ENCODE measurements around the gene PPP1R37. TPM values are rescaled to one million over a fixed set of nuclear protein-coding genes. Genes with fewer than 3 reads are reported as not detected.
A peak's percentile ranks its signal among the peaks of the same experiment; 100 is the strongest.
"Not testable (repeated sequence)": the region's sequence is repeated elsewhere in the genome, so short reads cannot be mapped to it uniquely, and the experiment has no call there.

The PPP1R37 gene
- total RNA-seq, 1 experiment from 2014 or later, result 19.4 TPM

- H3K27ac ChIP-seq, result no peak overlapping the region
- no peaks in the 10 kb centered on the region for H3K9me3 ChIP-seq (replicated peaks)
- H3K27me3 ChIP-seq, result no peaks in the 10 kb centered on the region
- H3K36me3 ChIP-seq, result no peaks in the 10 kb centered on the region
- no peak for DNase-seq
- H3K4me1 ChIP-seq, result peaks cover 22% of the 10 kb centered on the region
- H3K4me3 ChIP-seq, result no peak overlapping the region
Observed at GRCh38 chr19:45112111-45112827, 19.3 kb downstream of the PPP1R37 start.

GRCh38 chr19:45113628-45114027, 20.6 kb downstream of the PPP1R37 start:
- Histone ChIP-seq H3K27ac (no peak overlapping the region), H3K4me3 (no peak overlapping the region), H3K4me1 (peaks cover 36% of the 10 kb centered on the region), H3K36me3 (no peaks in the 10 kb centered on the region), H3K9me3 (replicated peaks) (no peaks in the 10 kb centered on the region), H3K27me3 (no peaks in the 10 kb centered on the region)
- no peak for DNase-seq

- Histone ChIP-seq H3K27ac (no peak overlapping the region), H3K4me1 (peaks cover 39% of the 10 kb centered on the region), H3K27me3 (no peaks in the 10 kb centered on the region), H3K36me3 (no peaks in the 10 kb centered on the region), H3K9me3 (replicated peaks) (no peaks in the 10 kb centered on the region), H3K4me3 (no peak overlapping the region)
- DNase-seq, result no peak
Observed at GRCh38 chr19:45114116-45114515, 21.1 kb downstream of the PPP1R37 start.

GRCh38 chr19:45115809-45116615, 23.0 kb downstream of the PPP1R37 start:
- H3K4me3 ChIP-seq, result no peak overlapping the region
- no peaks in the 10 kb centered on the region for H3K27me3 ChIP-seq
- H3K9me3 ChIP-seq (replicated peaks), result no peaks in the 10 kb centered on the region
- peaks cover 45% of the 10 kb centered on the region for H3K4me1 ChIP-seq
- no peaks in the 10 kb centered on the region for H3K36me3 ChIP-seq
- peak; percentile 91 to 96 for DNase-seq
- H3K27ac ChIP-seq, result peak overlapping the region; percentile 33

- H3K4me1 ChIP-seq, result peaks cover 45% of the 10 kb centered on the region
- peak; percentile 81 to 91 for DNase-seq
Observed at GRCh38 chr19:45117167-45117594, 24.2 kb downstream of the PPP1R37 start.

GRCh38 chr19:45117671-45118070, 24.7 kb downstream of the PPP1R37 start:
- Histone ChIP-seq H3K4me3 (no peak overlapping the region), H3K27me3 (no peaks in the 10 kb centered on the region), H3K9me3 (replicated peaks) (no peaks in the 10 kb centered on the region), H3K27ac (peak overlapping the region; percentile 40), H3K4me1 (peaks cover 45% of the 10 kb centered on the region), H3K36me3 (no peaks in the 10 kb centered on the region)
- peak; percentile 20 to 45 for DNase-seq

More at GRCh38 chr19:45117167-45117594, 24.2 kb downstream of the PPP1R37 start:
- H3K27me3 ChIP-seq, result no peaks in the 10 kb centered on the region
- H3K9me3 ChIP-seq (replicated peaks), result no peaks in the 10 kb centered on the region
- no peaks in the 10 kb centered on the region for H3K36me3 ChIP-seq
- peak overlapping the region; percentile 40 for H3K27ac ChIP-seq
- H3K4me3 ChIP-seq, result no peak overlapping the region

GRCh38 chr19:45118106-45118505, 25.1 kb downstream of the PPP1R37 start:
- H3K4me3 ChIP-seq, result no peak overlapping the region
- no peaks in the 10 kb centered on the region for H3K36me3 ChIP-seq
- H3K9me3 ChIP-seq (replicated peaks), result no peaks in the 10 kb centered on the region
- peak in 1 of 2 experiments; percentile 43 for DNase-seq
- no peaks in the 10 kb centered on the region for H3K27me3 ChIP-seq
- peak overlapping the region; percentile 40 for H3K27ac ChIP-seq
- H3K4me1 ChIP-seq, result peaks cover 45% of the 10 kb centered on the region

- not testable (repeated sequence) for H3K27me3 ChIP-seq; H3K27ac ChIP-seq; H3K9me3 ChIP-seq (replicated peaks); H3K4me3 ChIP-seq; H3K36me3 ChIP-seq
- peaks cover 52% of the 10 kb centered on the region for H3K4me1 ChIP-seq
- DNase-seq, result peak; percentile 64 to 72
Observed at GRCh38 chr19:45118591-45119355, 25.8 kb downstream of the PPP1R37 start.

- Histone ChIP-seq H3K9me3 (replicated peaks) (no peaks in the 10 kb centered on the region), H3K27me3 (no peaks in the 10 kb centered on the region), H3K36me3 (no peaks in the 10 kb centered on the region), H3K27ac (no peak overlapping the region), H3K4me1 (peaks cover 54% of the 10 kb centered on the region), H3K4me3 (no peak overlapping the region)
- DNase-seq, result no peak
Observed at GRCh38 chr19:45119582-45119981, 26.6 kb downstream of the PPP1R37 start.

- no peak for DNase-seq
- Histone ChIP-seq H3K36me3 (no peaks in the 10 kb centered on the region), H3K9me3 (replicated peaks) (no peaks in the 10 kb centered on the region), H3K4me3 (no peak overlapping the region), H3K4me1 (peaks cover 36% of the 10 kb centered on the region), H3K27ac (no peak overlapping the region), H3K27me3 (no peaks in the 10 kb centered on the region)
Observed at GRCh38 chr19:45121827-45122345, 28.9 kb downstream of the PPP1R37 start.

GRCh38 chr19:45122832-45123231, 29.9 kb downstream of the PPP1R37 start:
- no peaks in the 10 kb centered on the region for H3K36me3 ChIP-seq
- peaks cover 27% of the 10 kb centered on the region for H3K4me1 ChIP-seq
- H3K27ac ChIP-seq, result no peak overlapping the region
- no peaks in the 10 kb centered on the region for H3K9me3 ChIP-seq (replicated peaks)
- no peak overlapping the region for H3K4me3 ChIP-seq
- no peaks in the 10 kb centered on the region for H3K27me3 ChIP-seq
- DNase-seq, result no peak

- no peak overlapping the region for H3K4me3 ChIP-seq
- DNase-seq, result peak; percentile 62 to 83
- H3K36me3 ChIP-seq, result no peaks in the 10 kb centered on the region
- H3K4me1 ChIP-seq, result peaks cover 20% of the 10 kb centered on the region
- H3K27ac ChIP-seq, result no peak overlapping the region
- no peaks in the 10 kb centered on the region for H3K9me3 ChIP-seq (replicated peaks)
- H3K27me3 ChIP-seq, result no peaks in the 10 kb centered on the region
Observed at GRCh38 chr19:45123440-45123850, 30.5 kb downstream of the PPP1R37 start.

- no peak overlapping the region for H3K4me3 ChIP-seq
- no peak overlapping the region for H3K27ac ChIP-seq
- H3K9me3 ChIP-seq (replicated peaks), result no peaks in the 10 kb centered on the region
- DNase-seq, result no peak
- peaks cover 16% of the 10 kb centered on the region for H3K4me1 ChIP-seq
- no peaks in the 10 kb centered on the region for H3K27me3 ChIP-seq
- no peaks in the 10 kb centered on the region for H3K36me3 ChIP-seq
Observed at GRCh38 chr19:45124021-45124420, 31.0 kb downstream of the PPP1R37 start.

- H3K4me1 ChIP-seq, result peaks cover 10% of the 10 kb centered on the region
- H3K9me3 ChIP-seq (replicated peaks), result no peaks in the 10 kb centered on the region
- H3K27ac ChIP-seq, result no peak overlapping the region
- no peak for DNase-seq
- no peaks in the 10 kb centered on the region for H3K36me3 ChIP-seq
- no peak overlapping the region for H3K4me3 ChIP-seq
- no peaks in the 10 kb centered on the region for H3K27me3 ChIP-seq
Observed at GRCh38 chr19:45125360-45125759, 32.4 kb downstream of the PPP1R37 start.

Data from SJCRH30 (cell line).